ENCODE measurements around the gene GJC1. TPM values are rescaled to one million over a fixed set of nuclear protein-coding genes. Genes with fewer than 3 reads are reported as not detected.

GJC1 gene
- total RNA-seq = 1 to 10 TPM; 1.2 to 5.9 (median 1.6) TPM

DNA sequence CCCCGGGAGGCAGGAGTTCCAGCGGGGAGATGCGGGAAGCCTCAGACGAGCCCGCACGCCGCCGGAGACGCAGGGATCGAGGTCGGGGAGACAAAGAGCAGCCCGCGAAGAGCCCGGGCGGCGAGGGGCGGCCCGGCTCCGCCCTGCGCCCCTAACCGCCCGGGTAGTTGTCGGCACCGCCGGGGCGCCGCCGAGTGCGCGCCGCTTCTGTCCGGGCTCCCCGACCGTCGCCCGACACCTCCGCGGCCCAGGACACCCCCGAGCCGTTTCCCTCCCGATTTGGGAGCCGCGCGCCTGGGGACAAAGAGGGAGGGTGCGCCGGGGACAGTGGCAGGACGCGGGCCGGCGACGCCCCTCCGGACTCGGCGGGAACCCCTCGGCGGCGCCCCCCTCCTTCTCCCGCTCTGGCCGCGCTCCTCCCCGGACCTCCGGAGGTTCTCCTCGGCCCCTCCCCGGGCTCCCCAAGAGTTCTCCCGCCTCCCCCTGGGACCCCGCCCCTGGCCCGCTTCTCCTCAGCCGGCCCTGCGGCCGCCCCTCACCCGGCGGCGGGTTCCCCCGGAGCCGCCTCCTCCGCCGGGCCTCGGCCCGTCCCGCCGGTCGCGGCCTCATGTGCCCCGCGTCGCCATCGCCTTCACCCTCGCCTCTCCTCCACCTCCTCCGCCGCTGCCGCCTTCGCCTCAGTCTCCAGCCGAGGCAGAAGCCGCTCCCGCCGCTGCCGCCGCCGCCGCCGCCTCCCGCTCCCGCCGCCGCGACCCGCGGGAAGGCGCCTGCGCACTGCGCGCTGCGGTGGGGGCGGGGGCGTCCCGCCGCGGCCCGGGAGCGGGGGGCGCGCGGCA is at the start of gene GJC1:
Gene GJC1 (minus strand): TSS at position 765 of the 836 bp plus-strand sequence. CDS start 24,470 bp downstream, outside the sequence.
- no peak for DNase-seq
- TF ChIP-seq POLR2A (IDR thresholded peaks at IDR 0.05) = peak in 1 of 4 donors; percentile 8
- TF ChIP-seq, protein P1, sequence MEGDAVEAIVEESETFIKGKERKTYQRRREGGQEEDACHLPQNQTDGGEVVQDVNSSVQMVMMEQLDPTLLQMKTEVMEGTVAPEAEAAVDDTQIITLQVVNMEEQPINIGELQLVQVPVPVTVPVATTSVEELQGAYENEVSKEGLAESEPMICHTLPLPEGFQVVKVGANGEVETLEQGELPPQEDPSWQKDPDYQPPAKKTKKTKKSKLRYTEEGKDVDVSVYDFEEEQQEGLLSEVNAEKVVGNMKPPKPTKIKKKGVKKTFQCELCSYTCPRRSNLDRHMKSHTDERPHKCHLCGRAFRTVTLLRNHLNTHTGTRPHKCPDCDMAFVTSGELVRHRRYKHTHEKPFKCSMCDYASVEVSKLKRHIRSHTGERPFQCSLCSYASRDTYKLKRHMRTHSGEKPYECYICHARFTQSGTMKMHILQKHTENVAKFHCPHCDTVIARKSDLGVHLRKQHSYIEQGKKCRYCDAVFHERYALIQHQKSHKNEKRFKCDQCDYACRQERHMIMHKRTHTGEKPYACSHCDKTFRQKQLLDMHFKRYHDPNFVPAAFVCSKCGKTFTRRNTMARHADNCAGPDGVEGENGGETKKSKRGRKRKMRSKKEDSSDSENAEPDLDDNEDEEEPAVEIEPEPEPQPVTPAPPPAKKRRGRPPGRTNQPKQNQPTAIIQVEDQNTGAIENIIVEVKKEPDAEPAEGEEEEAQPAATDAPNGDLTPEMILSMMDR (IDR thresholded peaks at IDR 0.05) = no peak

DNA sequence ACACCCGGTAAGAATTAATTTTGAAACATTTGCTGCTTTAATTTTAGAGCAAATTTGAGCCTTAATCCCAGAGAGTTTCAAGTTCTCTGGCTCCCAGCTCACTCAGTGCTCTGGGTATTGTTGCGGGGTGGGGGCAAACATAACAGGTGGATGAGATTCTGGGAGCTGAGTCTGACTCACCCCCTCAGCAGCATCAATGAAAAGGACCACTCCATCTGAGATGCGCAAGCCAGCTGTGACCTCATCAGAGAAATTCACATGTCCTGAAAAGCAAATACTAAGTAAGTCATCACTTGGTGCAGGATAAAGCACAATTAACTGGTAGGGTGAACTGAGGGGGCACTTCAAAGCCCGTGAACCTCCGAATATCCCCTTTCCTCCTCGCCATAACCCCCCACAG is 49.3 kb upstream of the GJC1 start:
- peaks cover 32 to 99% (median 59%) of the 10 kb centered on the region in 3 donors for H3K36me3 ChIP-seq
- no peaks in the 10 kb centered on the region for H3K4me1 ChIP-seq
- H3K4me3 ChIP-seq = no peak overlapping the region
- intact Hi-C loops (cut with DNase I) = no loop called here
- TF ChIP-seq, protein P1 (IDR thresholded peaks at IDR 0.05) = no peak
- no peak for TF ChIP-seq POLR2A (IDR thresholded peaks at IDR 0.05)
- no peak overlapping the region for H3K27ac ChIP-seq
- H3K27me3 ChIP-seq = no peaks in the 10 kb centered on the region
- WGBS, 2 donors = 81 to 90% methylated on average over 2 to 4 of the region's 6 CpGs
- H3K9me3 ChIP-seq = no peaks in the 10 kb centered on the region
- no peak for DNase-seq

More for the DNA sequence above, at the start of gene GJC1:
- intact Hi-C loops (cut with DNase I) = no loop called here
- Histone ChIP-seq H3K27me3 (peaks cover 5 to 93% (median 20%) of the 10 kb centered on the region in 4 donors), H3K9me3 (no peaks in the 10 kb centered on the region), H3K36me3 (no peaks in the 10 kb centered on the region), H3K27ac (peak within 1 kb of the TSS; percentile 72 to 90 (median 81)), H3K4me3 (peak within 1 kb of the TSS; percentile 37 to 70 (median 50)), H3K4me1 (peaks cover 6 to 22% (median 17%) of the 10 kb centered on the region in 3 donors)
- 2% methylated on average over 52 of the region's 123 CpGs; no CpG with 5 or more reads in 1 of the 2 donors for WGBS, 2 donors

DNA sequence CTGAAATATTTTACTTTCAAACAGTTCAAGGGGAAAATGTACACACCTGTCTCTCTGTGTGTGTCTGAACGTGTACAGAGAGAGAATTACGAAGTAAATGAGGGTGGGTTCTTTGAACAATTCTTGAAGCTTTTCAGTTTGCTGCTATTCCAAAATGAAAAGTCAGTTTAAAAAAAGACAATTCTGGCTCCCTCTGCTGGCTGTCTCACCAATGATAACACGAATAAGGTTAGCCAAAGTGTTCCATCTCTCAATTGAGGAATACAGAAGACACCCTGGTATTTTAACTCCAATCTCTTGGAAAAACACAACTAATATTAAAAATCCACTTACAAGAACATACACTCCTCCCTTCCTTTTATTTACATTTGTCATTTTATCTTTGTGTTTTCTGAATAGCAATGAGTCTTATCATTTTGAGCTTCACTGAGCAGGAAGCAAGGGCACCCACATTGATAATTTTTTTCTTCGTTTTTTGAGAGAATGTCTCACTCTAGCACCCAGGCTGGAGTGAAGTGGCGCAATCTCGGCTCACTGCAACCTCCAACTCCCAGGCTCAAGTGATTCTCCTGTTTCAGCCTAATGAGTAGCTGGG is 48.6 kb upstream of the GJC1 start:
- H3K4me3 ChIP-seq = no peak overlapping the region
- no peak for DNase-seq
- WGBS, 2 donors = 52 to 53% methylated on average over 6 of the region's 6 CpGs
- no peaks in the 10 kb centered on the region for H3K27me3 ChIP-seq
- intact Hi-C loops (cut with DNase I) = no loop called here
- H3K27ac ChIP-seq = no peak overlapping the region
- no peaks in the 10 kb centered on the region for H3K4me1 ChIP-seq
- no peaks in the 10 kb centered on the region for H3K9me3 ChIP-seq
- TF ChIP-seq, protein P1 (IDR thresholded peaks at IDR 0.05) = peak in 5 of 6 experiments; percentile 21 to 59 (median 41)
- TF ChIP-seq POLR2A (IDR thresholded peaks at IDR 0.05) = no peak
- peaks cover 30 to 97% (median 57%) of the 10 kb centered on the region in 3 donors for H3K36me3 ChIP-seq

DNA sequence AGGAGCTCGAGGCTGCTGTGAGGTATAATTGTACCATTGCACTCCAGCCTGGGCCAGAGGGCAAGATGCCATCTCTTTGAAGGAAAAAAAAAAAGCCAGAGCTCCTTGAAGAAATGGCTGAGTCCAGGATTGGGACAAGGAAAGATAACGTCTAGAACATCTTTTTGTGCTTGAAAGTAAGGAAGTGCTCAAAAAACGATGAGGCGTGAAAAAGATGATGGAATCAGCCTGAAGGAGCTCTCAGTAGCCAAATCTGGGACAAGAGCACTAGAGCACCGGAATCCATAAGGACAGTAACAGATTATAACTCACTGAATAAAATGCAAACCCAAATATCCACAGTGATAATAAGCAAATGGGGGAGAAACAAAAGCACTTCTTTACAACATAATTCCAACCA is 47.0 kb upstream of the GJC1 start:
- Histone ChIP-seq H3K9me3 (no peaks in the 10 kb centered on the region), H3K36me3 (peaks cover 19 to 97% (median 47%) of the 10 kb centered on the region in 3 donors), H3K4me1 (no peaks in the 10 kb centered on the region), H3K27me3 (no peaks in the 10 kb centered on the region), H3K4me3 (no peak overlapping the region), H3K27ac (no peak overlapping the region)
- no peak for DNase-seq
- TF ChIP-seq, protein P1 (IDR thresholded peaks at IDR 0.05) = no peak
- no peak for TF ChIP-seq POLR2A (IDR thresholded peaks at IDR 0.05)
- 78 to 88% methylated on average over 5 of the region's 5 CpGs for WGBS, 2 donors
- intact Hi-C loops (cut with DNase I) = no loop called here

DNA sequence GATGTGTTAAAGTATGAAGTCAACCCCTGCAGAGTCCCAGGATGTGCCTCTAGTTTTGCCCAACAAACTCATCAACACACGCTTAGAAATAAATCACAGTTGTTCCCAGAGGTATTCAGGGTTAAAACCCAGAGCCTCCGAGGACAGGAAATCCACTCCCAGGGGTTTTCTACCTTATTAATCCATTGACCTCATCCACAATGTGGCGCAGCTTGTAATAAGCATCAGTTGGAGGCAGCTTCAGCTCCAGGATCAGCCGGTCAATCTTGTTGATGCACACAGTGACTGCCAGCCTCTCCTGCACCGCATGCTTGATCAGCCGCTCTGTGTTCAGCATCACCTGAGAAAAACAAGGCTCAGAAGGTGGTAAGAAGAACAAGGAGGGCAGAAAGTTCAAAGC is 45.7 kb upstream of the GJC1 start:
- 90 to 95% methylated on average over 6 of the region's 6 CpGs for WGBS, 2 donors
- intact Hi-C loops (cut with DNase I) = no loop called here
- Histone ChIP-seq H3K4me3 (no peak overlapping the region), H3K27me3 (no peaks in the 10 kb centered on the region), H3K27ac (no peak overlapping the region), H3K9me3 (no peaks in the 10 kb centered on the region), H3K4me1 (no peaks in the 10 kb centered on the region), H3K36me3 (peaks cover 25 to 97% (median 47%) of the 10 kb centered on the region in 3 donors)
- TF ChIP-seq, protein P1 (IDR thresholded peaks at IDR 0.05) = no peak
- TF ChIP-seq POLR2A (IDR thresholded peaks at IDR 0.05) = no peak
- no peak for DNase-seq

All from esophagus squamous epithelium (tissue), 5 donors.